GM23338 (cell line): ENCODE results near the gene CATSPER3. TPM values are rescaled to one million over a fixed set of nuclear protein-coding genes. Genes with fewer than 3 reads are reported as not detected.

Experiments used
- ATAC-seq: fragments of 200-7000 bp; cut with Tn5 transposase; 3 replicates; pipeline ENCODE4 v1.9.1; 2020
- DNase-seq: peaks from one replicate; pipeline ENCODE4 v3.0.0-alpha.2; 2015; ENCODE audit warnings: low spot score
- H2AFZ ChIP-seq: fragments of 200-600 bp; sonication (generic); 2 replicates; pipeline ENCODE4 v1.8.0; 2016; ENCODE audit warnings: antibody characterized with exemption, mild to moderate bottlenecking, moderate library complexity
- H3F3A ChIP-seq: fragments of 200-600 bp; sonication (generic); replicated peaks from 2 replicates; pipeline ENCODE4 v1.8.0; 2017; ENCODE audit warnings: antibody characterized with exemption, mixed run types, low read depth
- H3K27ac ChIP-seq: fragments of 200-600 bp; sonication (generic); 2 replicates; pipeline ENCODE4 v1.6.1; 2016; ENCODE audit warnings: low read depth
- H3K27me3 ChIP-seq: fragments of 200-600 bp; sonication (generic); 2 replicates; pipeline ENCODE4 v1.8.0; 2016; ENCODE audit warnings: mild to moderate bottlenecking, mixed run types, moderate library complexity; ENCODE audit not compliant: insufficient read depth
- H3K36me3 ChIP-seq: fragments of 200-600 bp; sonication (generic); 2 replicates; pipeline ENCODE4 v1.8.0; 2016; ENCODE audit warnings: mild to moderate bottlenecking; ENCODE audit not compliant: insufficient read depth
- H3K4me1 ChIP-seq: fragments of 200-600 bp; sonication (generic); 2 replicates; pipeline ENCODE4 v1.8.0; 2016; ENCODE audit warnings: mild to moderate bottlenecking, moderate library complexity; ENCODE audit not compliant: insufficient read depth
- H3K4me2 ChIP-seq: fragments of 200-600 bp; sonication (generic); 2 replicates; pipeline ENCODE4 v1.7.1; 2017; ENCODE audit warnings: mixed run types
- H3K4me3 ChIP-seq: fragments of 200-600 bp; sonication (generic); 2 replicates; pipeline ENCODE4 v1.6.1; 2016; ENCODE audit warnings: mixed run types
- H3K79me2 ChIP-seq: fragments of 200-600 bp; sonication (generic); replicated peaks from 2 replicates; pipeline ENCODE4 v1.8.0; 2017; ENCODE audit warnings: mild to moderate bottlenecking; ENCODE audit not compliant: insufficient read depth
- H3K9me2 ChIP-seq: fragments of 200-600 bp; sonication (generic); 2 replicates; pipeline ENCODE4 v1.8.0; 2017; ENCODE audit not compliant: insufficient read depth
- H4K20me1 ChIP-seq: fragments of 200-600 bp; sonication (generic); replicated peaks from 2 replicates; pipeline ENCODE4 v1.8.0; 2017; ENCODE audit warnings: mild to moderate bottlenecking; ENCODE audit not compliant: insufficient read depth
- H3K27ac Mint-ChIP-seq: 2 replicates; pipeline ENCODE4 v1.8.0; 2020; ENCODE audit warnings: inconsistent platforms, mild to moderate bottlenecking, moderate library complexity, mixed read lengths
- H3K27me3 Mint-ChIP-seq: 3 replicates; pipeline ENCODE4 v1.8.0; 2022; ENCODE audit warnings: low read depth, mild to moderate bottlenecking, moderate library complexity, mixed read lengths, inconsistent platforms; ENCODE audit not compliant: insufficient read depth, poor library complexity
- H3K36me3 Mint-ChIP-seq: 3 replicates; pipeline ENCODE4 v1.8.0; 2021; ENCODE audit warnings: low read depth, mild to moderate bottlenecking, inconsistent platforms, moderate library complexity, mixed read lengths
- H3K4me1 Mint-ChIP-seq: 3 replicates; pipeline ENCODE4 v1.8.0; 2020; ENCODE audit warnings: mild to moderate bottlenecking, inconsistent platforms, mixed read lengths
- H3K4me3 Mint-ChIP-seq: 3 replicates; pipeline ENCODE4 v1.8.0; 2021; ENCODE audit warnings: moderate library complexity, mild to moderate bottlenecking, inconsistent platforms, mixed read lengths
- H3K9me3 Mint-ChIP-seq: 3 replicates; pipeline ENCODE4 v1.8.0; 2020; ENCODE audit warnings: moderate library complexity, mild to moderate bottlenecking, inconsistent platforms, mixed read lengths
- CREB1 ChIP-seq: fragments of 250-450 bp; sonication (Bioruptor Pico); IDR thresholded peaks from 2 replicates; pipeline ENCODE4 v1.5.0; 2020; ENCODE audit warnings: low read depth, mild to moderate bottlenecking, moderate library complexity
- EZH2phosphoT487 ChIP-seq: fragments of 200-600 bp; sonication (generic); IDR thresholded peaks from one replicate; pipeline ENCODE4 v1.8.1; 2018; ENCODE audit warnings: antibody characterized with exemption; ENCODE audit not compliant: unreplicated experiment
- ZNF331 ChIP-seq: fragments of 250-450 bp; sonication (Bioruptor Pico); IDR thresholded peaks from 2 replicates; pipeline ENCODE4 v1.5.0; 2020; ENCODE audit warnings: low read depth, mild to moderate bottlenecking, moderate library complexity
- ZNF462 ChIP-seq: fragments of 250-450 bp; sonication (Bioruptor Pico); IDR thresholded peaks from 2 replicates; pipeline ENCODE4 v1.5.0; 2020; ENCODE audit warnings: mild to moderate bottlenecking, moderate library complexity
- polyA plus RNA-seq: library from polyadenylated mRNA; unstranded; fragments of >200 nt; fragmentation: Nextera tagmentation; extraction: Ambion mirVana; gene quantifications from 2 replicates; pipeline ENCODE4 v1.2.1, GENCODE V29; 2016
- total RNA-seq: library from RNA; depleted of rRNA; stranded (reverse); fragments of >200 nt; shearing (Covaris generic); gene quantifications from 2 replicates; pipeline ENCODE4 v1.2.3, GENCODE V29; 2014
- TF ChIP-seq, protein P1 (sequence below): IDR thresholded peaks from one replicate; pipeline ENCODE4 v1.6.1; 2018; ENCODE audit warnings: antibody characterized with exemption; ENCODE audit not compliant: unreplicated experiment

Gene CATSPER3
- total and polyA plus RNA-seq, 2 experiments from 2014 or later: 0.19 TPM; not detected in 1

- Histone ChIP-seq H3K4me2 (no peak overlapping the region), H3K79me2 (no peaks in the 10 kb centered on the region), H3K36me3 (no peaks in the 10 kb centered on the region), H2AFZ (no peak overlapping the region), H4K20me1 (peaks cover 7% of the 10 kb centered on the region; the same call in 1 of the 2 replicates), H3K27me3 (peaks cover 61% of the 10 kb centered on the region), H3K4me1 (no peaks in the 10 kb centered on the region), H3K4me3 (no peak overlapping the region), H3F3A (no peaks in the 10 kb centered on the region), H3K9me2 (no peaks in the 10 kb centered on the region), H3K27ac (no peak overlapping the region)
- Mint-ChIP-seq H3K36me3 (no peaks in the 10 kb centered on the region), H3K4me1 (peaks cover 14% of the 10 kb centered on the region), H3K9me3 (no peaks in the 10 kb centered on the region; the same call in 2 of the 3 replicates), H3K27ac (no peak overlapping the region), H3K4me3 (no peak overlapping the region), H3K27me3 (peaks cover 58% of the 10 kb centered on the region)
- no peak for ATAC-seq
- no peak for DNase-seq
- TF ChIP-seq ZNF331 (CRISPR knock-in tag): no peak
- no peak for TF ChIP-seq EZH2phosphoT487
- no peak for TF ChIP-seq CREB1
- no peak for TF ChIP-seq ZNF462 (CRISPR knock-in tag)
Measured at GRCh38 chr5:135051872-135052271, 84.2 kb downstream of the CATSPER3 start.

DNA sequence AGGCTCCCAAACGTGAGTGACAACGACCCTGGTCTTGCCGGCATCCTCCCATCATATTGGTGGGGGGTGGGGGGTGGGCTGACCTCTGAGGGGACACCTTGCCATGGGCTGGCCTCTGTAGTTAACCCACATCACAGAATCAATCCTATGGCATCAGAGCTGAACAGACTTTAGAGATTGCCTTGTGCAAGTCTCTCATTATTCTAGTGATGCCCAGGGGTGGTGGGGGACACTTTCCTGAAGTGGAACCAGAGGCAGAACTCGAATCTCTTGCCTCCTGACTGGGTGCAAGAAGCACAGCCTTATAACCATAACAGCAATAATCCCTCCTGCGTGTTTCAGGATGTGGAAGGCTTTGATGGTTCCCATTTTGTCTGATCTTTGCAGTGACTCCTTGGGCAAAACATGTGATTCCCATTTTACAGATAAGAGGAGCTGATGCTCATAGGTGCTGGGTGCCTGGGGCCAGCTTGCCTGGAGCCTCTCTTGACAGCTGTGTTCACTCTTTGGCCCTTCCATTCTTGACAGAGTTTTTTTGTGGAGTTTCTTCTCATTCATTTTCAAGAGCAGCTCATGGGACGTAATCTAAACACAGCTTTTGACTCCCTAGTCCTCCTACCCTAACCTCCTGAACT is 84.9 kb downstream of the CATSPER3 start:
- Histone ChIP-seq H3K27ac (no peak overlapping the region), H3F3A (no peaks in the 10 kb centered on the region), H3K79me2 (no peaks in the 10 kb centered on the region), H2AFZ (no peak overlapping the region), H3K27me3 (peaks cover 54% of the 10 kb centered on the region), H4K20me1 (peaks cover 7% of the 10 kb centered on the region; the same call in 1 of the 2 replicates), H3K4me3 (no peak overlapping the region), H3K4me2 (no peak overlapping the region), H3K9me2 (no peaks in the 10 kb centered on the region), H3K36me3 (no peaks in the 10 kb centered on the region), H3K4me1 (no peaks in the 10 kb centered on the region)
- Mint-ChIP-seq H3K27me3 (peaks cover 53% of the 10 kb centered on the region), H3K4me3 (no peak overlapping the region), H3K4me1 (peaks cover 14% of the 10 kb centered on the region), H3K27ac (no peak overlapping the region), H3K36me3 (no peaks in the 10 kb centered on the region), H3K9me3 (no peaks in the 10 kb centered on the region; the same call in 2 of the 3 replicates)
- ATAC-seq (no peak), DNase-seq (no peak)
- TF ChIP-seq, protein P1, sequence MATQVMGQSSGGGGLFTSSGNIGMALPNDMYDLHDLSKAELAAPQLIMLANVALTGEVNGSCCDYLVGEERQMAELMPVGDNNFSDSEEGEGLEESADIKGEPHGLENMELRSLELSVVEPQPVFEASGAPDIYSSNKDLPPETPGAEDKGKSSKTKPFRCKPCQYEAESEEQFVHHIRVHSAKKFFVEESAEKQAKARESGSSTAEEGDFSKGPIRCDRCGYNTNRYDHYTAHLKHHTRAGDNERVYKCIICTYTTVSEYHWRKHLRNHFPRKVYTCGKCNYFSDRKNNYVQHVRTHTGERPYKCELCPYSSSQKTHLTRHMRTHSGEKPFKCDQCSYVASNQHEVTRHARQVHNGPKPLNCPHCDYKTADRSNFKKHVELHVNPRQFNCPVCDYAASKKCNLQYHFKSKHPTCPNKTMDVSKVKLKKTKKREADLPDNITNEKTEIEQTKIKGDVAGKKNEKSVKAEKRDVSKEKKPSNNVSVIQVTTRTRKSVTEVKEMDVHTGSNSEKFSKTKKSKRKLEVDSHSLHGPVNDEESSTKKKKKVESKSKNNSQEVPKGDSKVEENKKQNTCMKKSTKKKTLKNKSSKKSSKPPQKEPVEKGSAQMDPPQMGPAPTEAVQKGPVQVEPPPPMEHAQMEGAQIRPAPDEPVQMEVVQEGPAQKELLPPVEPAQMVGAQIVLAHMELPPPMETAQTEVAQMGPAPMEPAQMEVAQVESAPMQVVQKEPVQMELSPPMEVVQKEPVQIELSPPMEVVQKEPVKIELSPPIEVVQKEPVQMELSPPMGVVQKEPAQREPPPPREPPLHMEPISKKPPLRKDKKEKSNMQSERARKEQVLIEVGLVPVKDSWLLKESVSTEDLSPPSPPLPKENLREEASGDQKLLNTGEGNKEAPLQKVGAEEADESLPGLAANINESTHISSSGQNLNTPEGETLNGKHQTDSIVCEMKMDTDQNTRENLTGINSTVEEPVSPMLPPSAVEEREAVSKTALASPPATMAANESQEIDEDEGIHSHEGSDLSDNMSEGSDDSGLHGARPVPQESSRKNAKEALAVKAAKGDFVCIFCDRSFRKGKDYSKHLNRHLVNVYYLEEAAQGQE: no peak
